ENCODE results near the gene TGFB1I1. TPM values are rescaled to one million over a fixed set of nuclear protein-coding genes. Genes with fewer than 3 reads are reported as not detected.
"Not testable (repeated sequence)": the region's sequence is repeated elsewhere in the genome, so short reads cannot be mapped to it uniquely, and the experiment has no call there.

TGFB1I1 gene
- total RNA-seq, 4 donors from 2014 or later: 16.1 to 33.7 (median 18.9) TPM

DNA sequence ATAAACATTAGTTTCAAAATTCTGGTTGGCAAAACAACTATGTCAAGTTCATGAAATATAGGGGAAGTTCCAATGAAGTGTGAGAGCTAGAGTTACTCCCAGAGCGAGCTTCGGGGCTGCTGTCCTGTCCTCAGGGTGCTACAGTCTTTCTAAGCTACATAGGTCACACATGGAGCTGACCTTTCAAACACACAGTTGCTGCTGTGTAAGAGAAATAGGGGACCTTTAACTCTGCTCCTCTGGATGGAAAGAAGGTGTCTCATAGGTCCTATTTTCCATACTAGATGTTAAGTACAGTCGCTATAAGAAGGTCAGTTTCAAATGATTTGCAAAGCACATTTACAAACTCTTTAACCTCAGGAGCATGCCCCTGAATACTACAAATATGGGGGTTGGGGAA is 49.4 kb downstream of the TGFB1I1 start:
- DNase-seq (ENCODE audit: low spot score): no peak
- no peak for ATAC-seq (ENCODE audit: low FRiP score)
- TF ChIP-seq, protein P1, sequence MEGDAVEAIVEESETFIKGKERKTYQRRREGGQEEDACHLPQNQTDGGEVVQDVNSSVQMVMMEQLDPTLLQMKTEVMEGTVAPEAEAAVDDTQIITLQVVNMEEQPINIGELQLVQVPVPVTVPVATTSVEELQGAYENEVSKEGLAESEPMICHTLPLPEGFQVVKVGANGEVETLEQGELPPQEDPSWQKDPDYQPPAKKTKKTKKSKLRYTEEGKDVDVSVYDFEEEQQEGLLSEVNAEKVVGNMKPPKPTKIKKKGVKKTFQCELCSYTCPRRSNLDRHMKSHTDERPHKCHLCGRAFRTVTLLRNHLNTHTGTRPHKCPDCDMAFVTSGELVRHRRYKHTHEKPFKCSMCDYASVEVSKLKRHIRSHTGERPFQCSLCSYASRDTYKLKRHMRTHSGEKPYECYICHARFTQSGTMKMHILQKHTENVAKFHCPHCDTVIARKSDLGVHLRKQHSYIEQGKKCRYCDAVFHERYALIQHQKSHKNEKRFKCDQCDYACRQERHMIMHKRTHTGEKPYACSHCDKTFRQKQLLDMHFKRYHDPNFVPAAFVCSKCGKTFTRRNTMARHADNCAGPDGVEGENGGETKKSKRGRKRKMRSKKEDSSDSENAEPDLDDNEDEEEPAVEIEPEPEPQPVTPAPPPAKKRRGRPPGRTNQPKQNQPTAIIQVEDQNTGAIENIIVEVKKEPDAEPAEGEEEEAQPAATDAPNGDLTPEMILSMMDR (IDR thresholded peaks at IDR 0.05): no peak

DNA sequence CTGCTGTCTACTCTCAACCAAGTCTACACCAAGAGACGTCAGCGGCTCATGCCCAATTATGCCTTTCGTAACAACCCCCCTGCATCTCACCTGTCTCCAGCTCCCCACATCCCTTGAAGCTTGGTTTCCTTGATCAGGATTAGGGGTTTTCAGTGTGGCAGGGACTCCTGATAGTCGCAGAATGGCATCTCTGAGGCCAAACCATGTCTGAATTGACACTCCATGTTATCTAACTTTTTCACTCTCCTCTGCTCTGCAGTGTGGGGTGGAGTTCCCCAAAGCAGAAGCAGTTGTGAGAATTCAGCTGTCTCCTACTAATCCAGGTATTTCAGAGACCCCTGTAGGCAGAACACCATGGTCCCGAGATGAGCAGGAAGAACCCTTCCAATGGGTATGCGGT is 50.1 kb downstream of the TGFB1I1 start:
- ATAC-seq (ENCODE audit: low FRiP score) (no peak), DNase-seq (ENCODE audit: low spot score) (no peak)
- TF ChIP-seq, protein P1 (IDR thresholded peaks at IDR 0.05): no peak

DNA sequence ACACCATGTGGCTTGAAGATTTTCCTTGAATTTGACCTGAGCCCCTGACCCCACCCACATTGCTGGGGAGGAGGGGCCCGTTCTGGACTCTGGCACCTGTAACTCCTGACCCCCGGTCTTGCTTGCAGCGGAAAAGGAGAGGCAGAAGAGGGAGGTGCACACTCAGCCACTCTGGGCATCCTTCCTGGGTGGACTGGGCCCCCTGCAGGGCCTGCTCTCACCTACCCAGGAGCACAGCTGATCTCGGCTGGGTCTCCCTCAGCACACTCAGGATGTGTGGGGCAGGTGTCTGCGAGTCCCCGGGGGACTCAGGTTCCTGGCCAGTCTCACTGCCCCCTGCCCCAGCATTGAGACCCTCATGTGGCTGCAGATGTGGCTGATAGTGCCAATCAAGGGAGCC is 51.8 kb downstream of the TGFB1I1 start:
- DNase-seq (ENCODE audit: low spot score); ATAC-seq (ENCODE audit: low FRiP score): not testable (repeated sequence)

GRCh38 chr16:31525113-31525512 is 53.2 kb downstream of the TGFB1I1 start:
- no peak for ATAC-seq (ENCODE audit: low FRiP score)
- no peak for DNase-seq (ENCODE audit: low spot score)
- TF ChIP-seq, protein P1 (IDR thresholded peaks at IDR 0.05): no peak

Other genes with a start within 250 kb of the TGFB1I1 start
- gene ITGAM, start 212.2 kb upstream of the TGFB1I1 start, total RNA-seq: 10 to 100 TPM; 23.9 to 58.4 (median 38.8) TPM
- gene ITGAX, start 117.0 kb upstream of the TGFB1I1 start, total RNA-seq: 100 to 1,000 TPM in 1 of 4 donors, 10 to 100 TPM in 3; 11.7 to 161 (median 27.0) TPM
- gene ITGAD, start 78.8 kb upstream of the TGFB1I1 start, total RNA-seq: under 1 TPM in 3 of 4 donors, not detected in 1; 0.28 to 0.47 (median 0.36) TPM
- not detected for gene COX6A2, start 43.8 kb upstream of the TGFB1I1 start, total RNA-seq
- gene ZNF843, start 29.4 kb upstream of the TGFB1I1 start, total RNA-seq: 1 to 10 TPM in 3 of 4 donors, under 1 TPM in 1; 0.36 to 2.2 (median 1.5) TPM
- 10 to 100 TPM in 2 of 4 donors, 1 to 10 TPM in 2; 4.6 to 15.5 (median 10.0) TPM for gene ARMC5, start 12.7 kb upstream of the TGFB1I1 start, total RNA-seq
- not detected for gene SLC5A2, start 11.0 kb downstream of the TGFB1I1 start, total RNA-seq
- 10 to 100 TPM; 35.3 to 56.7 (median 48.9) TPM for gene RUSF1, start 36.2 kb downstream of the TGFB1I1 start, total RNA-seq
- gene AHSP, start 55.7 kb downstream of the TGFB1I1 start, total RNA-seq: not detected